NCI-H345 treated with DMSO at 0.1 percent for 48 hours (cell line): Measurements from ENCODE around the gene CLEC16A.
A peak's percentile ranks its signal among the peaks of the same experiment; 100 is the strongest.

Experiments
- DNase-seq: peaks from one replicate; lab custom pipeline; 2025; ENCODE audit not compliant: unreplicated experiment; lab: John Stamatoyannopoulos, UW

The CLEC16A gene

GRCh38 chr16:11011326-11011725 is 67.0 kb downstream of the CLEC16A start:
- no peak for DNase-seq

- no peak for DNase-seq
Measured at GRCh38 chr16:11012841-11013240, 68.5 kb downstream of the CLEC16A start.

- DNase-seq = no peak
Measured at GRCh38 chr16:11014136-11014535, 69.8 kb downstream of the CLEC16A start.

GRCh38 chr16:11015076-11015475 is 70.7 kb downstream of the CLEC16A start:
- no peak for DNase-seq

- no peak for DNase-seq
Measured at GRCh38 chr16:11015607-11016006, 71.2 kb downstream of the CLEC16A start.

GRCh38 chr16:11016524-11016988 is 72.2 kb downstream of the CLEC16A start:
- DNase-seq = peak; percentile 46

GRCh38 chr16:11016993-11017392 is 72.6 kb downstream of the CLEC16A start:
- peak; percentile 50 for DNase-seq

GRCh38 chr16:11017499-11017898 is 73.1 kb downstream of the CLEC16A start:
- no peak for DNase-seq

GRCh38 chr16:11020388-11020787 is 76.0 kb downstream of the CLEC16A start:
- no peak for DNase-seq

- no peak for DNase-seq
Measured at GRCh38 chr16:11020792-11021551, 76.6 kb downstream of the CLEC16A start.

- DNase-seq = no peak
Measured at GRCh38 chr16:11022002-11022401, 77.6 kb downstream of the CLEC16A start.

- DNase-seq = no peak
Measured at GRCh38 chr16:11023262-11024039, 79.1 kb downstream of the CLEC16A start.

GRCh38 chr16:11024333-11025053 is 80.1 kb downstream of the CLEC16A start:
- no peak for DNase-seq

- no peak for DNase-seq
Measured at GRCh38 chr16:11025120-11025531, 80.8 kb downstream of the CLEC16A start.

GRCh38 chr16:11029948-11030347 is 85.6 kb downstream of the CLEC16A start:
- no peak for DNase-seq

- DNase-seq = no peak
Measured at GRCh38 chr16:11030990-11031510, 86.7 kb downstream of the CLEC16A start.

- no peak for DNase-seq
Measured at GRCh38 chr16:11032000-11032921, 87.9 kb downstream of the CLEC16A start.

- no peak for DNase-seq
Measured at GRCh38 chr16:11032922-11033291, 88.5 kb downstream of the CLEC16A start.

- no peak for DNase-seq
Measured at GRCh38 chr16:11033629-11034420, 89.5 kb downstream of the CLEC16A start.
